NOMO-1 treated with DMSO at 0.1 percent for 48 hours (cell line): ENCODE results near the gene BEGAIN.

Experiments
- DNase-seq: peaks from one replicate; lab custom pipeline; 2025; ENCODE audit not compliant: unreplicated experiment; lab: John Stamatoyannopoulos, UW

BEGAIN gene

GRCh38 chr14:100553471-100553870 is 33.7 kb downstream of the BEGAIN start:
- no peak for DNase-seq

GRCh38 chr14:100552524-100553125 is 34.6 kb downstream of the BEGAIN start:
- no peak for DNase-seq

GRCh38 chr14:100551056-100551455 is 36.2 kb downstream of the BEGAIN start:
- no peak for DNase-seq

GRCh38 chr14:100549834-100550625 is 37.2 kb downstream of the BEGAIN start:
- no peak for DNase-seq

GRCh38 chr14:100548939-100549338 is 38.3 kb downstream of the BEGAIN start:
- no peak for DNase-seq

- DNase-seq: no peak
Measured at GRCh38 chr14:100548295-100548655, 38.9 kb downstream of the BEGAIN start.

GRCh38 chr14:100547633-100548294 is 39.5 kb downstream of the BEGAIN start:
- DNase-seq: peak; percentile 93

- no peak for DNase-seq
Measured at GRCh38 chr14:100546051-100546443, 41.2 kb downstream of the BEGAIN start.

- no peak for DNase-seq
Measured at GRCh38 chr14:100545359-100545758, 41.9 kb downstream of the BEGAIN start.

- DNase-seq: no peak
Measured at GRCh38 chr14:100544506-100545141, 42.6 kb downstream of the BEGAIN start.

- no peak for DNase-seq
Measured at GRCh38 chr14:100543471-100544455, 43.5 kb downstream of the BEGAIN start.

GRCh38 chr14:100542619-100543205 is 44.5 kb downstream of the BEGAIN start:
- no peak for DNase-seq

GRCh38 chr14:100541621-100542560 is 45.3 kb downstream of the BEGAIN start:
- no peak for DNase-seq

GRCh38 chr14:100540926-100541620 is 46.1 kb downstream of the BEGAIN start:
- no peak for DNase-seq

GRCh38 chr14:100540141-100540925 is 46.9 kb downstream of the BEGAIN start:
- no peak for DNase-seq

GRCh38 chr14:100539766-100540140 is 47.5 kb downstream of the BEGAIN start:
- DNase-seq: no peak

- no peak for DNase-seq
Measured at GRCh38 chr14:100539003-100539660, 48.1 kb downstream of the BEGAIN start.
